Testis (tissue), 3 donors: ENCODE measurements around the gene RDX. TPM values are rescaled to one million over a fixed set of nuclear protein-coding genes. Genes with fewer than 3 reads are reported as not detected.

Experiments used
- DNase-seq: peaks from one replicate; pipeline ENCODE4 v3.0.0-alpha.2; 2019
- H3K27ac ChIP-seq, 2 donors: fragments of 200-600 bp; sonication (generic); one replicate each; pipeline ENCODE4 v1.5.1; 2019
- H3K27me3 ChIP-seq: fragments of 200-600 bp; sonication (generic); one replicate; pipeline ENCODE4 v1.5.1; 2019
- H3K36me3 ChIP-seq: fragments of 200-600 bp; sonication (generic); one replicate; pipeline ENCODE4 v1.5.1; 2017; ENCODE audit warnings: low read depth; ENCODE audit errors: missing control alignments
- H3K4me1 ChIP-seq: fragments of 200-600 bp; sonication (generic); one replicate; pipeline ENCODE4 v1.5.1; 2019
- H3K4me3 ChIP-seq, 2 donors: fragments of 200-600 bp; sonication (generic); one replicate each; pipeline ENCODE4 v1.5.1; 2017 to 2019
- H3K9me3 ChIP-seq: fragments of 200-600 bp; sonication (generic); one replicate; pipeline ENCODE4 v1.5.1; 2017
- POLR2A ChIP-seq: fragments of 450-650 bp; IDR thresholded peaks from one replicate; pipeline ENCODE4 v1.6.1; 2017; ENCODE audit warnings: antibody characterized with exemption, mild to moderate bottlenecking, moderate library complexity
- WGBS, 2 donors: methylation state at CpG; one replicate each; pipeline ENCODE4 v1.1.5; 2018; 5-methylcytosine and 5-hydroxymethylcytosine counted together
- intact Hi-C: fragments of 100-400 bp; cut with DNase I; formaldehyde crosslinking; loops from one replicate; pipeline ENCODE4 v1.15.1; 2023; ENCODE audit warnings: low total_unique reads
- polyA plus RNA-seq: library from polyadenylated mRNA; stranded (reverse); fragments of 350-450 nt; fragmentation: Illumina TruSeq; extraction: RNeasy Lipid Tissue Mini Kit (QIAGEN cat#74804); gene quantifications from one replicate; pipeline ENCODE4 v1.2.3, GENCODE V29; 2014; ENCODE audit warnings: low read depth, low replicate concordance; ENCODE audit not compliant: insufficient read depth
- total RNA-seq, 2 donors: library from RNA; depleted of rRNA; stranded (reverse); fragments of >200 nt; gene quantifications; one replicate each; pipeline ENCODE4 v1.2.3, GENCODE V29; 2016
- TF ChIP-seq, protein P1 (sequence below), 3 experiments: fragments of 450-650 bp in 2 of 3; fragments of 200-600 bp in 1 of 3; sonication (generic) in 1 of 3; IDR thresholded peaks; one replicate each; pipeline ENCODE4 v1.5.1; 2016 to 2019; ENCODE audit warnings: antibody characterized with exemption in 3 of 3, mild to moderate bottlenecking in 2 of 3, moderate library complexity in 1 of 3

RDX gene
- total and polyA plus RNA-seq, 3 donors from 2014 or later, result 39.8 to 170 (median 144) TPM

DNA sequence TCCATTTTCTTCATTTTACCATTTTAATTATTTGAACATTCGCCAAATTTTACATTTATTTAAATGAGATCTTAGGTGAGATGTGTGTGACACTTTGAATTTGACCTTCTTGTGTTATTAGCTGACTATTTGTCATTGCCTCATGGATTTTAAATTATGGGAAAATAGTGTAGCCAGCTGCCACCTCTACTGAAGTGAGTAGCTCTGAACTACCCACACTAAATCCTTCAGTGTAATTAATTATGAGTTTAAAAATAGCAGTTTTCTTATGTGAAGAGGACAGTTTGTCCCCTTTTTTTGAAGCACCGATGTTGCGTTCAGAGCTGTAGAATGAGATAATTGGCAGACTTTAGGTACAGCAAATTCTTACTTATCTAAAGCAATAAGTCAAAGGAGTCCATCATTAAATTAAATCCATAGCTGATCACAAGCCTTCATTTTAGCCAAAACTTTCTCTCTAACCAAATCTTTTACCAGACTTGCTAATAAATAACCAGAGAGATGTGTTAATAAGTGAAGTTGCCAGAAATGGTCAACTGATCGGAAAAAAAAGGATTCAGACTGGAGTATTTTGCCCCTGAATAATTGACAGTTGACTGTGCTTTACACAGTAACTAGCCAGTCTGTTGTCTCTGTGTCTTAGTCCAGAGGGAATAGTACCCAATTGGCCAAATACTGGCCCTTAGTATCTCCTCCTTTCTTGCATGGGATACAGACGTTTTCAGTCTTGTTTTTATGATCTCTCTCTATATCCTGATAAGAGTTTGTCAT lies 128.2 kb downstream of the RDX start:
- H3K9me3 ChIP-seq, result no peaks in the 10 kb centered on the region
- H3K27me3 ChIP-seq, result no peaks in the 10 kb centered on the region
- no peak overlapping the region for H3K27ac ChIP-seq
- H3K4me3 ChIP-seq, result no peak overlapping the region
- WGBS, 2 donors, result 57 to 78% methylated on average over 5 of the region's 5 CpGs
- H3K36me3 ChIP-seq, result no peaks in the 10 kb centered on the region
- no peaks in the 10 kb centered on the region for H3K4me1 ChIP-seq
- TF ChIP-seq POLR2A, result no peak
- TF ChIP-seq, protein P1, sequence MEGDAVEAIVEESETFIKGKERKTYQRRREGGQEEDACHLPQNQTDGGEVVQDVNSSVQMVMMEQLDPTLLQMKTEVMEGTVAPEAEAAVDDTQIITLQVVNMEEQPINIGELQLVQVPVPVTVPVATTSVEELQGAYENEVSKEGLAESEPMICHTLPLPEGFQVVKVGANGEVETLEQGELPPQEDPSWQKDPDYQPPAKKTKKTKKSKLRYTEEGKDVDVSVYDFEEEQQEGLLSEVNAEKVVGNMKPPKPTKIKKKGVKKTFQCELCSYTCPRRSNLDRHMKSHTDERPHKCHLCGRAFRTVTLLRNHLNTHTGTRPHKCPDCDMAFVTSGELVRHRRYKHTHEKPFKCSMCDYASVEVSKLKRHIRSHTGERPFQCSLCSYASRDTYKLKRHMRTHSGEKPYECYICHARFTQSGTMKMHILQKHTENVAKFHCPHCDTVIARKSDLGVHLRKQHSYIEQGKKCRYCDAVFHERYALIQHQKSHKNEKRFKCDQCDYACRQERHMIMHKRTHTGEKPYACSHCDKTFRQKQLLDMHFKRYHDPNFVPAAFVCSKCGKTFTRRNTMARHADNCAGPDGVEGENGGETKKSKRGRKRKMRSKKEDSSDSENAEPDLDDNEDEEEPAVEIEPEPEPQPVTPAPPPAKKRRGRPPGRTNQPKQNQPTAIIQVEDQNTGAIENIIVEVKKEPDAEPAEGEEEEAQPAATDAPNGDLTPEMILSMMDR (IDR thresholded peaks at IDR 0.05), result no peak
- intact Hi-C loops, result no loop called here
- no peak for DNase-seq

DNA sequence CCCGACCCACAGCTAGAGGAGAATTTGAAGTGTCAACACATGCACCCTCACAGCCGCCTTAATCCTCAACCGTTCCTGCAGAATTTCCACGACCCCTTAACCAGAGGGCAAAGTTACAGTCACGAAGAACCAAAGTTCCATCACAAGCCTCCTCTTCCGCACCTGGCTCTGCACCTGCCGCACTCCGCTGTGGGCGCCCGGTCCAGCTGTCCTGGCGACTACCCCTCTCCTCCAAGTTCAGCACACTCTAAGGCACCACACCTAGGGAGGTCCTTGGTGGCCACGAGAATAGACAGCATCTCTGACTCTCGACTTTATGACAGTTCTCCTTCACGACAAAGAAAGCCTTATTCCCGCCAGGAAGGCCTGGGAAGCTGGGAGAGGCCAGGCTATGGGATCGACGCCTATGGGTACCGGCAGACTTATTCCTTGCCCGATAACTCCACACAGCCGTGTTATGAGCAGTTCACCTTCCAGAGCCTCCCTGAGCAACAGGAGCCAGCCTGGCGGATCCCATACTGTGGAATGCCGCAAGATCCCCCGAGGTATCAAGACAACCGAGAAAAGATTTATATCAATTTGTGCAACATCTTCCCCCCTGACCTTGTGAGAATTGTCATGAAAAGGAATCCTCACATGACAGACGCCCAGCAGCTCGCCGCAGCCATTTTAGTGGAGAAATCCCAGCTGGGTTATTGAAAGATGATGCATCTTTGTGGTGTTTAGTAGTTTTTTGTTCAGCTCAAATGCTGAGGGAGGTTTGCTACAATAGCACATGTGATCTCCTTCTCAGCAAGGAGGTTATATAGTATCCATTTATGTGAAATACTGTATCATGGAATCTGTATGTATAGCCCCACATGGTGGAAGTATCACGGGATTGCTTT lies 131.1 kb downstream of the RDX start:
- Histone ChIP-seq H3K4me1 (no peaks in the 10 kb centered on the region), H3K27me3 (no peaks in the 10 kb centered on the region), H3K4me3 (no peak overlapping the region), H3K36me3 (no peaks in the 10 kb centered on the region), H3K9me3 (no peaks in the 10 kb centered on the region), H3K27ac (no peak overlapping the region)
- DNase-seq, result no peak
- TF ChIP-seq, protein P1 (IDR thresholded peaks at IDR 0.05), result no peak
- TF ChIP-seq POLR2A, result no peak
- intact Hi-C loops, result no loop called here
- WGBS, 2 donors, result 81% methylated on average over 28 of the region's 28 CpGs

DNA sequence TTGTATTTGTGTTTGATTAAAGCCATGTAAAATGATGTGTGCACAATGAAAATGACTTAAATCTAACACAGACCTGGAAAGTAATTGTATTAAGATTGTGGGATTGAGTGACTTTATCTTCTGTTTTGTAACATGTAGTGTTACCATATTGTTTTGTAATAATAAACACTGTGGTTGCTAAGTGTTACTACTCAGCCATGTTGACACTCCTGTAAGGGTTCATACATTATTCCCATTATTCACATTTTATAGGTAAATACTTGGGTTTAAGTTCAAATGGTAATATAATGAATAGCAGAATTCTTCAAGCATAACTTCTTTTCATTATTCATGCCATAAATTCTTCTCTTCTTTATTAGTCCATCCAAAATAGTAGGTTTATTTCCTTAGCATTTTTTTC lies 134.2 kb downstream of the RDX start:
- H3K4me1 ChIP-seq, result no peaks in the 10 kb centered on the region
- intact Hi-C loops, result no loop called here
- no peak overlapping the region for H3K27ac ChIP-seq
- no peak overlapping the region for H3K4me3 ChIP-seq
- H3K9me3 ChIP-seq, result no peaks in the 10 kb centered on the region
- H3K36me3 ChIP-seq, result no peaks in the 10 kb centered on the region
- TF ChIP-seq, protein P1 (IDR thresholded peaks at IDR 0.05), result no peak
- TF ChIP-seq POLR2A, result no peak
- H3K27me3 ChIP-seq, result no peaks in the 10 kb centered on the region
- DNase-seq, result no peak

DNA sequence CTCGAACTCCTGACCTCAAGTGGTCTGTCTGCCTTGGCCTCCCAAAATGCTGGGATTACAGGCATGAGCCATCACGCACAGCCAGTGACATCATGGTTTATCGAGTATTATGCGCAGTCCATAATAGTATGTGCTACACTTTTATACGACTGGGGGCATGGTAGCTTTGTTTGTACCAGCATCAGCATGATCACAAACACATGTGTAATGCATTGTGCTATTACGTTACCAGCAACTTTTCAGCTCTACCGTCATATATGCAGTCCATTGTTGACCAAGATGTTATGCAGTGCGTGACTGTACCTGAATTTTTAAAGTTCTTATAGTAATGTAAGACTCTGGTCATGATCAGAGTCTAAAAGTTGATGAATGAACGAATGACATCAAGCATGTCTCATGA lies 135.4 kb downstream of the RDX start:
- intact Hi-C loops, result no loop called here
- no peaks in the 10 kb centered on the region for H3K27me3 ChIP-seq
- H3K27ac ChIP-seq, result no peak overlapping the region
- 92 to 94% methylated on average over 9 of the region's 9 CpGs for WGBS, 2 donors
- H3K36me3 ChIP-seq, result no peaks in the 10 kb centered on the region
- H3K4me3 ChIP-seq, result no peak overlapping the region
- TF ChIP-seq POLR2A, result no peak
- TF ChIP-seq, protein P1 (IDR thresholded peaks at IDR 0.05), result no peak
- H3K4me1 ChIP-seq, result no peaks in the 10 kb centered on the region
- H3K9me3 ChIP-seq, result no peaks in the 10 kb centered on the region
- DNase-seq, result no peak
